HG03045 (cell line): Measurements from ENCODE around the gene RNU5B-1.

Source experiments
- ATAC-seq: cut with Tn5 transposase; IDR thresholded peaks from one replicate; pipeline ENCODE4 v1.9.1; 2021; ENCODE audit warnings: mild to moderate bottlenecking, moderate library complexity; ENCODE audit not compliant: unreplicated experiment

The RNU5B-1 gene

DNA sequence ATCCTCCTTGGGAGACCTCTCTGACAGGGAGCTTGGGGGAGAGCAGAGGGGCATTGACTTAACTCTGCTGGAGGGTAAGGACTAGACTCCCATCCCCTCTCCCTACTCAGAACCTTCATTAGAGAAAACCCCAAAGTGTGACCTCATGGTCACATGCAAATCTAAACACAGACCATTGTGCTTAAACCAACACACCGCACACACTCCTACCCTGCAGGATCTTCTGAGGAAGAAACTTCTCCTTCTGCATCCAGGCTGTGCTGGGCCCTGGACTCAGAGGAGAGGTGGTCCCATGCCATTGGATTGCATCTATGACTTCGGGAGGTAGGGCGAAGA is 17.0 kb upstream of the RNU5B-1 start:
- ATAC-seq, result no peak

DNA sequence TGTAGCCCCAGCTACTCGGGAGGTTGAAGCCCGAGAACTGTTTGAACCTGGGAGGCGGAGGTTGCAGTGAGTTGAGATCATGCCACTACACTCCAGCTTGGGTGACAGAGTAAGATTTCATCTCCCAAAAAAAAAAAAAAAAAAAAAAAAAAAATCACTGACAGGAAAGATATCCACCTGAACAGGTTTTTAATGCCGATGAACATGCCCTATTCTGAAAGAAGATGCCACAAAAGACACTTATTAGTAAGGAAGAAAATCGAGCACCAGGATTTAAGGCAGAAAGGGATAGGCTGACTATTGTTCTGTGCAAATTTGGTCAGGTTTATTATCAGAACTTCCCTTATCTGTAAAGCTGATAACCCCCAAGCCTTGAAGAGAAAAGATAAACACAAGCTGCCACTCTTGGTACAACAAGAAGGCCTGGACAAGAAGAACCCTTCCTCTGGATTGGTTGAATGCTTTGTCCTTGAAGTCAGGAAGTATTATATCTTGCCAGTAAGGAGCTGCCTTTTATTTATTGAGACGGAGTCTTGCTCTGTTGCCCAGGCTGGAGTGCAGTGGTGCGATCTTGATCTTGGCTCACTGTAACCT is 15.1 kb upstream of the RNU5B-1 start:
- no peak for ATAC-seq

DNA sequence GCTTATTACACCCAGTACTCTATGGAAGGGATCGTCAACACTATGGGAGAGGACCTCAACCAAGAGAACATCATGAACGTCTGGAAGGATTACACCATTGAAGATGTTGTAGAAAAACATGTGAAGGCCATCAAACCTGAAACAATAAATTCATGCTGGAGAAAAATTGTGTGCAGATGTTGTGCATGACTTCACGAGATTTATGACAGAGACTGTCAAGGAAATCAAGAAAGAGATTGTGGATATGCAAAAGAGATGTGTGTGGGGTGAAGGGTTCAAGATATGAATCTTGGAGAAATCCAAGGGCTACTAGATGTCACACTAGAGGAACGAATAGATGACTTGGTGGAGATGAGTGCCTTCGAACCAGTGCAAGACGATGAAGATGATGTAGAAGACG is 14.2 kb upstream of the RNU5B-1 start:
- ATAC-seq, result no peak

DNA sequence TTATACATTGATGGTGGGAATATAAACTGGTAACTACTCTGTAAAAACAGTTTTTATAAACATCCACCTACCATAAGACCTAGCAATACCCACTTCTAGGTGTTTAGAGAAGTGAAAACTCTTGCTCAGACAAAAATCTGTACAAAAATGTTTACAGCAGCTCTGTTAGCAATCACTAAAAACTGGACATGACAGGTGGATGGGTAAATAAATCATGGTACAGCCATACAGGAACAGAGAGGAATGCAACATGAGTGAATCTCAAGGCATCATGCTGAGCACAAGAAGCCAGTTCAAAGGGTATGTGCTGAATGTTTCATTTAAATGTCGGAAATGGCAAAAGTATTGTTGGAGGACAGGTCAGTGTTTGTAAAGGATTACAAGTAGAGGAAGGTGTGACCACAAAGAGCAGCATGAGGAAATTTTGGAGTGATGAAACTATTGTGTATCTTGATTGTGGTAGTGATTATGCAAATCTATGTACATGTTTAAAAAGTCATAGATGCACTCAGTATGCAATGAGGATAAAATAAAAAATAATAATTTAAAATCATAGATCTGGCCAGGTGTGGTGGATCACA is 11.4 kb upstream of the RNU5B-1 start:
- ATAC-seq, result no peak

DNA sequence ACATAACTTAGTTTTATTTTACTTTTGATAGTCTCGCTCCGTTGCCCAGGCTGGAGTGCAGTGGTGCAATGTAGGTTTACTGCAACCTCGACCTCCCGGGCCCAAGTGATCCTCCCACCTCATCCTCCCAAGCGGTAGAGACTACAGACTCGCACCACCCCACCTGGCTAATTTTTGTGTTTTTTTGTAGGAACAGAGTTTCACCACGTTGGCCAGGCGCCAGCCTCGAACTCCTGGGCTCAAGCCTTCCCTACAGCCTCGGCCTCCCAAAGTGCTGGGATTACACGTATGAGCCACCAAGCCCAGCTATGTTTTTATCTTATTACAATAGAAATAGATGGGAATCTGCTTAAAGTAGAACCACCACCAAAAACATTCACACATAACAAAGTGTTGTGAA is 5.7 kb upstream of the RNU5B-1 start:
- ATAC-seq, result no peak

DNA sequence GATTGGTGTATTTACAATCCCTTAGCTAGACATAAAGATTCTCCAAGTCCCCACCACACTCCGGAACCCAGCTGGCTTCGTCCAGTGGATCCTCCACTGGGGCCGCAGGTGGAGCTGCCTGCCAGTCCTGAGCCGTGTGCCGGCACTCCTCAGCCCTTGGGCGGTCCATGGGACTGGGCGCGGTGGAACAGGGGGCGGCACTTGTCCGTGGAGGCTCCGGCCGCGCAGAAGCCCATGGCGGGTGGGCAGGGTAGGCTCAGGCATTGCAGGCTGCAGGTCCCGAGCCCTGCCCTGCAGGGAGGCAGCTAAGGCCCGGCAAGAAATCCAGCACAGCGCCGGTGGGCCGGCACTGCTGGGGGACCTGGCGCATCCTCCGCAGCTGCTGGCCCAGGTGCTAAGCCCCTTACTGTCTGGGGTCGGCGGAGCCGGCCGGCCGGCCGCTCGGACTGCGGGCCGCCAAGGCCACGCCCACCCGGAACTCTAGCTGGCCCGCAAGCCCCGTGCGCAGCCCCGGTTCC is 3.5 kb upstream of the RNU5B-1 start:
- no peak for ATAC-seq

DNA sequence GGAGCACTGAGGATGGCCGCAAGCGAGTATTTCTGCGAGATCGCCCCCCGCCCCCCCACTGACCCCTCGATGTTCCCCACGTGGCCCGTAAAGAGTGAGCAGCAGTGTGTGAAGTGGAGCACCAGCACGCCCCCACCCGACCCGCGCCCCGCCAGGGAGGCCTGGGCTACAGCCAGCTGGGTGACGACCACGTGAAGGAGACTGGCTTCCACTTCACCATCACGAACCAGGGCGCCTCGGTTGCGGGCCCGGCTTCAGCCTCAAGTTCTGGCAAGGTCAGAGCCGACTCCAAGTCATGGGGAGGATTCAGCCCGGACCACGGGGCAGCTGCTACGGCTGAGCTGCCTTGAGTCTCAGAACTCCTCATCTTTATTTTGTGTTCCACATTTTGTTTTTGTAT is 2.4 kb upstream of the RNU5B-1 start:
- no peak for ATAC-seq

DNA sequence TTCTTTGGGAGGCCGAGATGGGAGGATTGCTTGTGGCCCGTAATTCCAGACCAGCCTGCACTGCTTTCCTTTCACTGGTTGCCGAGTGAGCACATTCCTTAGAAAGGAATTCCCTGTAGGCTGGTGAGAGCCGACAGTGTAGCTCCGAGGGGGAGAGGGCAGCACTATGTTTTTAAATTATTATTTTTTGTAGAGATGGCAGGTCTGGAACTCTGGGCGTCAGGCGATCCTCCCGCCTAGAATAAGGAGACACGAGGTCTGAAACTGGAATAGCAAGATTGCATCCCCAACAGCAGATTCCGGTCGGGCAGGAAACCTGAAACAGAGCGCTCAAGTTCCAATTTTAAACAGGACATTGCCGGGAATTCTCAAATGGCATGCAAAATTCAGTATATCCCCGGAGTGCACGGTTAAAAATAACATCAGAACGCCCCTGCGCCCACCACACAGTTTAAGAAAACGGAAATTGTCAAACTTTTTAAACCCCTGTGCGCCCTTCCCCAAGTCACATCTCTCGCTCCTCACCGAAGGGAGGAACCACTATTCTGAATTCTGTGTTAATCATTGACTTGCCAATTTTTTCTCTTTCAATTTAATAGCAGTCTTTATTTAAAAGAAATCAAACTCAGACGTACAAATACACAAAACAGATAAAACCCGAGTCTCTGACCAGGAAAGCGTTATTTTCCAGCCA is 643 bp upstream of the RNU5B-1 start:
- peak; percentile 14 for ATAC-seq

DNA sequence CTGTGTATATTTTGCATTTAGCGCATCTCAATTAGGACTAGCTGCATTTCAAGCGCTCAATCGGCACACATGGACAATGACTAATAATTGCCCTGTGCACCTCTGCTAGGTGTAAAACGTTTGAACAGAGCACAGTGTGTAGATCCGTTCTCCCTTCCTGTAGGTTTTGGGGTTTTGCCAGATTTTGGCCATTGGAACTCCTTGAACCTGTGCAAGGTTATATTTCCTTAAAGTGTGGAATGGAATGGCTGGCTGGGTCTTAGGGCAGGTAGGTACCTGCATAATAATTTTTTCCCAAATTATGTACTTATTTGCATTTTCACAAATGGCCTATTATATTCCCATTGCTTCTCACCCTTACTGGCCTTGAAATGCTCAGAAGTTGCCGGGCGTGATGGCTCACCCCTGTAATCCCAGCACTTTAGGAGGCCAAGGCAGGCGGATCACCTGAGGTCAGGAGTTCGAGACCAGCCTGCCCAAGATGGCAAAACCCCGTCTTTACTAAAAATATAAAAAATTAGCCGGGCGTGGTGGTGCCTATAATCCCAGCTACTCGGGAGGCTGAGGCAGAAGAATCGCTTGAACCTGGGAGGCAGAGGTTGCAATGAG is 777 bp downstream of the RNU5B-1 start:
- ATAC-seq, result no peak

DNA sequence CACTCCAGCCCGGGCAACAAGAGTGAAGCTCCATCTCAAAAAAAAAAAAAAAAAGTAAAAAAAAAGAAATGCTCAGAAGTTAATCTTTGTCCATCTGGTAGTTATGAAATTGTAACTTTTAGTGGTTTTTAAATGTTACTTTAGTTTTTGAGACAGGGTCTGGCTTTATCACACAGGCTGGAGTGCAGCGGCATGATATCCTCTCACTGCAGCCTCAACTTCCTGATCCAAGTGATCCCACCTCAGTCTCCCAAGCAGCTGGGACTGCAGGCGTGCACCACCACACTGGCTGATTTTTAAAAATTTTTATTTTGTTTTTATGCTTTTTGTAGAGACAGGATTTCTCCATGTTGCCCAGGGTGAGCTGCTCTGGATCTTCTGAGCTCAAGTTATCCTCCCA is 1.3 kb downstream of the RNU5B-1 start:
- ATAC-seq, result no peak

DNA sequence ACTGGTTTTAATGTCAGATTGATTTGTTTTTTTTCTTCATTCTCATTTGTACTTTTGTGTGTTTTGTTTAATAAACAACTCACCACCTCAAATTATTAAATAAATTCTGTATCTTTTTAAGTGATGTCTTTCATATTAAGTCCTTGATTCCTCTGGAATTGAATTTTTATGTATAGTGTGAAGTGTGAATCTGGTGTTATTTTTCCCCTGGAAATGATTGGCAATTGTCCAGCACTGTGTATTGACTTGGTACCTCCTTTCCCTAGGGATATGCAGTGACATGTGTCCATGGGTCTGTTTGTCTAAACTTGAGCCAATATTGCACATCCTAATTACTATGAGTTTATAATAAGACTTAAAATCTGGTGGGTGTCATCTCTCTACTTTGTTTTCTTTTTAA is 2.1 kb downstream of the RNU5B-1 start:
- ATAC-seq, result no peak

DNA sequence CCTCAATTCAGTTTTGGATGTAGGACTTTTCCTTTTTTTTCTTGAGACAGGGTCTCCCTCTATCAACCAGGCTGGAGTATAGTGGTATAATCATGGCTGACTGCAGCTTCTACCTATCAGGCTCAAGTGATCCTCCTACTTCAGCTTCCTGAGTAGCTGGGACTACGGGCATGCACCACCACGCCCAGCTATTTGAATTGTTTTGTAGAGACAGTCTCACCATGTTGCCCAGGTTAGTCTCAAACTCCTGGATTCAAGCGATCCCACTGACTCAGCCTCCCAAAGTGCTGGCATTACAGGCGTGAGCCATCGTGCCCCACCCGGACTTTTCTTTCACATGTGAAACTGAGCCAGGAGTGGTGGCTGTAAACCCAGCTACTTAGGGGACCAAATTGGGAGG is 3.5 kb downstream of the RNU5B-1 start:
- no peak for ATAC-seq

DNA sequence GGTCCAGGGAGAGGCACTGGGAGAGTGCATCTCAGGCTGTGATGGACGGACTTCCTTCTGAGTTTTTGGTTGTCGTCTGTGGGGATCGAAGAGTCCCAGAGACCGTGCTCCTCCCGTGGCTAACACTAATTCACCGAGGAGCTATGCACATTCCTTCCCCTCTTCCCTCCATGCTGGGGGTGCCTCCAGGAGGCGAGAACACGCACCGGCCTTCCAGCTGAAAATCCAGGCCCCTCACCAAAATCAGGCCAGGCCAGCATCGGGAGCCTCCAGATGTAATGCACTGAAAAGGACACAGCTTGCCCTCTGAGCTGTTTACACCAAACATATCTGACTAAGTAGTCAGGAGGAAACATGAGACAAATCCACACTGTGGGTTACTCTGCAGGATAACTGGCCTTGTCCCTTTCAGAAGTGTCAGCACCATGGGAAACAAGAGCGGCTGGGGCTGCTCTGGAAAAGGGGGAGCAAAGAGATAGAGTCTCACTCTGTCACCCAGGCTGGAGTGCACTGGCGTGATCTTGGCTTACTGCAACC is 5.5 kb downstream of the RNU5B-1 start:
- ATAC-seq, result no peak

DNA sequence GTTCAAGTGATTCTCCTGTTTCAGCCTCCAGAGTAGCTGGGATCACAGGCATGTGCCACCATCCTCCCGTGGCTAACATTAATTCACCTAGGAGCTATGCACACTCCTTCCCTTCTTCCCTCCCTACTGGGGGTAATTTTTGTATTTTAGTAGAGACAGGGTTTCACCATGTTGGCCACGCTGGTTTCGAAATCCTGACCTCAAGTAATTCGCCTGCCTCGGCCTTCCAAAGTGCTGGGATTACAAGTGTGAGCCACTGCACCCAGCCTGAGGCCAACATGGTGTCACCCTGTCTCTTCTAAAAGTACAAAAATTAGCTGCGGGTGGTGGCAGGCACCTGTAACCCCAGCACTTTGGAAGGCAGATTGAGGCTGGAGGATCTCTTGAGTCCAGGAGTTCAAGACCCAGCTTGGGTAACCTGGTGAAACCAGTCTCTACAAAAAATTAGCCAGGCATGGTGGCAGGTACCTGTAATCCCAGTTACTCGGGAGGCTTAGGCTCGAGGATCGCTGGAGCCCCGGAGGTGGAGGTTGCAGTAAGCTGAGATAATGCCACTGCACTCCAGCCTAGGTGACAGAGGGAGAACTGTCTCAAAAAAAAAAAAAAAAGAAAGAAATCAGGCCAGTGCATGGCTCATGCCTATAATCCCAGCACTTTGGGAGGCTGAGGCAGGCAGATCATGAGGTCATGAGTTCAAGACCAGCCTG is 6.1 kb downstream of the RNU5B-1 start:
- no peak for ATAC-seq

DNA sequence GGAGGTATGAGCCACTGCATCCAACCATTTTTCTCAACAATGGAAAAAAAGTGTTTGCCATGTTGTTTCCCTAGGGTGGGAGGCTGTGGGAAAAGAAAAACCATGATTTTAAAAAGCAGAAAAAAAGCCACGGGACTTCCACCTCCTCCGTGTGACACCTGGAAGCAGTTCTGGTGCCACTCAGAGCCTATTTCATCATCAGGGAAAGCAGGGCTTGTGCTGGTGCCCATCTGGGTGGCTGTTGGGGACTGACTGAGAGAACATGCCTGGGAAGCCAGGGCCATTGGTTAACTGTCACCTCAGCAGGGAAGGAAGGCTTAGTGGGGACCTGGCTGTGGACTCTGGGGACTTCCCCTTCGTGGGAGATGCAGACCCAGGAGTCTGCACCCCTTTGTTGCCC is 7.3 kb downstream of the RNU5B-1 start:
- no peak for ATAC-seq

DNA sequence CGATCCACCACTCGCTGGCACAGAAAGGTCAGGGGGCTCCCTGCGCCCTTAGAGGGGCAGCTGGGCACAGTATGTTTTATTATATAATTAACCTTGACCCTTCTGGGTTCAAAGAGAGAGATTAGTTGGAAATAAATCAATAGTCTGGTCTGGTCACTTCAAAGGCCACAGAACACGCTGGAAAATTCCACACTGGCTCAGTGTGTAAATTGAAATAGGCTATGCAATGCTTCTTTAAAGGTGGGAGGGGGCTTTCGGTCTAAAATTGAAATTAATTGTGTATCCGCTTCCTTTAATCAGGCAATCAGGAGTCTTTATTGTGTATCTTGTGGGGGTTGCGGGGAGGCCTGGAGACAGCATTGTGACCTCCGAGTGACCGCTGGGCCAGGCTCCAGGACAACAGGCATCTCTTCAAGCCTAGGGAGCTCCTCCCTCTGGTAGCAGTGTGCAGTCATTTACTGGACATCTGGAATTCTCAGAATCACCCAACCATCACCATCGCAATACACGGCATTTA is 8.0 kb downstream of the RNU5B-1 start:
- ATAC-seq, result no peak

DNA sequence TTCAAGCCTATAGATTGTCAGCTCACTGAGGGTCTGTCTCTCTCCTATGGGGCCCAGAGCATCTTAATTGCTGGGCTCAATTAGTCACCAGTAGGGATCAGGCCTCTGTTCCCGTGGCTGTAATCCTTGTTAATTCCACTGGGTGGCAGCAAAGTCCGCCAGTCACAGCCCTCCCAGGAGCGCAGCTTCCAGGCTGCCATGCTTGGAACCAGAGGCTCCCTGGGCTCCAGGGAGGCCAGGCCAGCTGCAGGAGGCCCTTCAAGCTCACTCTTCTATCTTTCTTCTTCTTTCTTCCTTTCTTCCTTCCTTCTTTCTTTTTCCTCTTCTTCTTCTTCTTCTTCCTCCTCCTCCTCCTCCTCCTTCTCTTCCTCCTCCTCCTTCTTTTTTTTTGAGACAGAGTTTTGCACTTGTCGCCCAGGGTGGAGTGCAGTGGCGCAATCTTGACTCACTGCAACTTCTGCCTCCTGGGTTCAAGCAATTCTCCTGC is 14.4 kb downstream of the RNU5B-1 start:
- no peak for ATAC-seq

DNA sequence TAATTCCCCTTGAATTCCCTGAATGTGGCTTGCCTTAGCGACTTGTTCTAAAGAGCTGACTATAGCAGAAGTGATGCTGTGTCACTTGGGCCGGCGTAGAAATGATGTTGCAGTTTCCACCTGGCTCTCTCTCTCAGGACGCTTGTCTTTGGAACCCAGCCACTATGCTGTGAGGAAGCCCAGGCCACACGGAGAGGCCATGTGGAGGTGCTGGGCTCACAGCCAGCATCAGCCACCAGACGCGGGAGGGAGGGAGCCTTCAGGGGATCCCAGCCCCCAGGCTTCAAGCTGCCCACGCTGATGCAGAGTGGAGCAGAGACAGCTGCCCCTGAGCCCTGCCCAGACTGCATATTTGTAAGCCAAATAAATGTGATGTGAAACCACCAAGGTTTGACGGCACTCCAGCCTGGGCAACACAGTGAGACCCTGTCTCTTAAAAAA is 18.6 kb downstream of the RNU5B-1 start:
- no peak for ATAC-seq

DNA sequence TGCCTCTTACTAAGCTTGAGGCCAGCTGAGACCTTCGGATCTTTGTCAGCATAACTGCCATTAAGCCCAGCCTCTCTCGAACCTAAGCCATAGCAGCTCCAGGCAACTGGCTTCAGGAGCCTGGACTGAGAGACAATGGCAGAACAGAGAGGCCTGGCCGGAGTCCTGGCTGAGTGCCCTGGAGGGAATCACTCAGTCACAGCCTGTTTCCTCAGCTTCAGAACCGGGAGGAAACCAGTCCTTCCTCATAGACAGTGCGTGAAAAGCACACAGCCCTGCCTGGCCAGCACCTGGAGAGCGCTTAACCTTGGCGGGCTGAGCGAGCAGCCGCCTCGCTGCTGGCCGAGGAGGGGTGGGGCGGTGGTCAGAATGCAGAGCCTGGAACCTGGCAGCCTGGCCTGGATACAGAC is 21.6 kb downstream of the RNU5B-1 start:
- no peak for ATAC-seq

DNA sequence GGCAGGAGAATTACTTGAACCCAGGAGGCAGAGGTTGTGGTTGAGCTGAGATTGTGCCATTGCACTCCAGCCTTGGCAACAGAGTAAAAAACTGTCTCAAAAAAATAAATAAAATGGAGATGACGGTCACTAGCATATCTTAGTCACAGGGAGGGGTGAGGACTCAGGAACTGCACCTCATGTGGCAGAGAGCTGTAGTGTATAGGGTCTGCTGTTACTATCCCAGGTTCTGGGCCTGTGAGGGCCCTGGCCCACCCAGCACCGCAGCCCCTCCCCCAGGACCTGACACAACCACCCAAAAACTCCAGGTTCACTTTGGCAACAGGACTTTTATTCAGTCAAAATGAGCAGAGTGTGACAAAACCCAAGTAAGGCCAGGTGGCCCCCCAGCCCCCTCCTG is 22.3 kb downstream of the RNU5B-1 start:
- ATAC-seq, result no peak
